TTC549 (cell line): ENCODE results near the gene METTL5.
A peak's percentile ranks its signal among the peaks of the same experiment; 100 is the strongest.
"Not testable (repeated sequence)": the region's sequence is repeated elsewhere in the genome, so short reads cannot be mapped to it uniquely, and the experiment has no call there.

Experiments
- FAIRE-seq: peaks from 2 replicates; lab custom pipeline; 2012; peaks lifted over from hg19 to GRCh38; lab: Jason Lieb, UNC

Gene METTL5

GRCh38 chr2:169828141-169828811 is 3.6 kb upstream of the METTL5 start:
- FAIRE-seq: no peak

- FAIRE-seq: no peak
Measured at GRCh38 chr2:169827272-169828140, 2.8 kb upstream of the METTL5 start, which contains the start of gene UBR3. TSS of gene UBR3 (plus strand) at chr2:169827454. CDS start at chr2:169827508, 54 bp downstream.

GRCh38 chr2:169823996-169824372 is 721 bp downstream of the METTL5 start:
- FAIRE-seq: no peak

GRCh38 chr2:169822785-169823392 is 1.8 kb downstream of the METTL5 start:
- FAIRE-seq: no peak

- no peak for FAIRE-seq
Measured at GRCh38 chr2:169822036-169822435, 2.7 kb downstream of the METTL5 start.

GRCh38 chr2:169820101-169820500 is 4.6 kb downstream of the METTL5 start:
- FAIRE-seq: not testable (repeated sequence)

- no peak for FAIRE-seq
Measured at GRCh38 chr2:169819106-169819505, 5.6 kb downstream of the METTL5 start.

- FAIRE-seq: no peak
Measured at GRCh38 chr2:169818241-169818640, 6.5 kb downstream of the METTL5 start.

- FAIRE-seq: not testable (repeated sequence)
Measured at GRCh38 chr2:169817369-169817768, 7.3 kb downstream of the METTL5 start.

GRCh38 chr2:169816961-169817360 is 7.7 kb downstream of the METTL5 start:
- FAIRE-seq: not testable (repeated sequence)

GRCh38 chr2:169815849-169816248 is 8.9 kb downstream of the METTL5 start:
- no peak for FAIRE-seq

GRCh38 chr2:169808221-169808620 is 16.5 kb downstream of the METTL5 start:
- FAIRE-seq: no peak

GRCh38 chr2:169806586-169806985 is 18.1 kb downstream of the METTL5 start:
- FAIRE-seq: no peak

- no peak for FAIRE-seq
Measured at GRCh38 chr2:169803480-169803879, 21.2 kb downstream of the METTL5 start.

GRCh38 chr2:169798718-169799592 is 25.8 kb downstream of the METTL5 start, which contains the start of gene SSB:
TSS of gene SSB (plus strand) at chr2:169798871. CDS start at chr2:169800961, 2,090 bp downstream.
- peak; percentile 87 for FAIRE-seq

- no peak for FAIRE-seq
Measured at GRCh38 chr2:169798397-169798717, 26.3 kb downstream of the METTL5 start.

GRCh38 chr2:169797601-169798000 is 27.1 kb downstream of the METTL5 start:
- FAIRE-seq: no peak

- FAIRE-seq: no peak
Measured at GRCh38 chr2:169796441-169796840, 28.3 kb downstream of the METTL5 start.

GRCh38 chr2:169795181-169795580 is 29.5 kb downstream of the METTL5 start:
- no peak for FAIRE-seq

- no peak for FAIRE-seq
Measured at GRCh38 chr2:169790581-169790980, 34.1 kb downstream of the METTL5 start.

GRCh38 chr2:169782513-169782912 is 42.2 kb downstream of the METTL5 start:
- no peak for FAIRE-seq
